ENCODE measurements around the gene ULBP2.
"Not testable (repeated sequence)": the region's sequence is repeated elsewhere in the genome, so short reads cannot be mapped to it uniquely, and the experiment has no call there.

ULBP2 gene

GRCh38 chr6:149925974-149926777 lies 15.6 kb upstream of the ULBP2 start:
- H3K27ac ChIP-seq (ENCODE audit: low read depth, low read length) = no peak overlapping the region
- no peaks in the 10 kb centered on the region for H3K9me3 ChIP-seq (ENCODE audit: control insufficient read depth in 5 of 5, low read length in 5 of 5)
- H3K27me3 ChIP-seq (ENCODE audit: control insufficient read depth in 5 of 5, insufficient read depth in 4 of 5, low read length in 5 of 5) = peaks cover 4 to 20% (median 7%) of the 10 kb centered on the region in 5 donors
- peak overlapping the region in 4 of 5 donors; percentile 56 to 77 (median 64) for H3K9ac ChIP-seq (ENCODE audit: low read length in 5 of 5)
- no peaks in the 10 kb centered on the region for H3K36me3 ChIP-seq (ENCODE audit: control insufficient read depth in 5 of 5, insufficient read depth in 5 of 5, low read length in 5 of 5)
- peak overlapping the region; percentile 67 to 85 (median 70) for H3K4me3 ChIP-seq (ENCODE audit: low read depth in 1 of 5, low read length in 5 of 5)
- peaks cover 4 to 35% (median 29%) of the 10 kb centered on the region in 5 donors for H3K4me1 ChIP-seq (ENCODE audit: control insufficient read depth in 5 of 5, insufficient read depth in 5 of 5, low read length in 5 of 5)

- Histone ChIP-seq H3K27me3 (ENCODE audit: control insufficient read depth in 5 of 5, insufficient read depth in 4 of 5, low read length in 5 of 5) (peaks cover 6 to 20% (median 10%) of the 10 kb centered on the region in 5 donors), H3K4me1 (ENCODE audit: control insufficient read depth in 5 of 5, insufficient read depth in 5 of 5, low read length in 5 of 5) (peaks cover 4 to 35% (median 29%) of the 10 kb centered on the region in 5 donors)
- H3K9me3 ChIP-seq (ENCODE audit: control insufficient read depth in 5 of 5, low read length in 5 of 5); H3K9ac ChIP-seq (ENCODE audit: low read length in 5 of 5); H3K36me3 ChIP-seq (ENCODE audit: control insufficient read depth in 5 of 5, insufficient read depth in 5 of 5, low read length in 5 of 5); H3K4me3 ChIP-seq (ENCODE audit: low read depth in 1 of 5, low read length in 5 of 5); H3K27ac ChIP-seq (ENCODE audit: low read depth, low read length): not testable (repeated sequence)
These were observed 14.8 kb upstream of the ULBP2 start for GRCh38 chr6:149927025-149927424.

- Histone ChIP-seq H3K9me3 (ENCODE audit: control insufficient read depth in 5 of 5, low read length in 5 of 5) (no peaks in the 10 kb centered on the region), H3K36me3 (ENCODE audit: control insufficient read depth in 5 of 5, insufficient read depth in 5 of 5, low read length in 5 of 5) (no peaks in the 10 kb centered on the region), H3K27ac (ENCODE audit: low read depth, low read length) (no peak overlapping the region), H3K4me1 (ENCODE audit: control insufficient read depth in 5 of 5, insufficient read depth in 5 of 5, low read length in 5 of 5) (peaks cover 4 to 19% (median 15%) of the 10 kb centered on the region in 5 donors), H3K27me3 (ENCODE audit: control insufficient read depth in 5 of 5, insufficient read depth in 4 of 5, low read length in 5 of 5) (peaks cover 11 to 20% (median 12%) of the 10 kb centered on the region in 5 donors), H3K4me3 (ENCODE audit: low read depth in 1 of 5, low read length in 5 of 5) (no peak overlapping the region), H3K9ac (ENCODE audit: low read length in 5 of 5) (no peak overlapping the region)
These were observed 12.4 kb upstream of the ULBP2 start for GRCh38 chr6:149929422-149929821.

- H3K36me3 ChIP-seq (ENCODE audit: control insufficient read depth in 5 of 5, insufficient read depth in 5 of 5, low read length in 5 of 5) = no peaks in the 10 kb centered on the region
- peaks cover 27 to 40% (median 31%) of the 10 kb centered on the region in 5 donors for H3K27me3 ChIP-seq (ENCODE audit: control insufficient read depth in 5 of 5, insufficient read depth in 4 of 5, low read length in 5 of 5)
- H3K9ac ChIP-seq (ENCODE audit: low read length in 5 of 5) = no peak overlapping the region
- no peaks in the 10 kb centered on the region for H3K9me3 ChIP-seq (ENCODE audit: control insufficient read depth in 5 of 5, low read length in 5 of 5)
- H3K27ac ChIP-seq (ENCODE audit: low read depth, low read length) = no peak overlapping the region
- no peak overlapping the region for H3K4me3 ChIP-seq (ENCODE audit: low read depth in 1 of 5, low read length in 5 of 5)
- H3K4me1 ChIP-seq (ENCODE audit: control insufficient read depth in 5 of 5, insufficient read depth in 5 of 5, low read length in 5 of 5) = peaks cover 0 to under 1% (median 0%) of the 10 kb centered on the region in 5 donors
These were observed 10.3 kb upstream of the ULBP2 start for GRCh38 chr6:149931501-149931900.

GRCh38 chr6:149933036-149933435 lies 8.8 kb upstream of the ULBP2 start:
- Histone ChIP-seq H3K4me1 (ENCODE audit: control insufficient read depth in 5 of 5, insufficient read depth in 5 of 5, low read length in 5 of 5) (peaks cover 0 to under 1% (median 0%) of the 10 kb centered on the region in 5 donors), H3K36me3 (ENCODE audit: control insufficient read depth in 5 of 5, insufficient read depth in 5 of 5, low read length in 5 of 5) (no peaks in the 10 kb centered on the region), H3K9ac (ENCODE audit: low read length in 5 of 5) (no peak overlapping the region), H3K4me3 (ENCODE audit: low read depth in 1 of 5, low read length in 5 of 5) (no peak overlapping the region), H3K9me3 (ENCODE audit: control insufficient read depth in 5 of 5, low read length in 5 of 5) (no peaks in the 10 kb centered on the region), H3K27ac (ENCODE audit: low read depth, low read length) (no peak overlapping the region), H3K27me3 (ENCODE audit: control insufficient read depth in 5 of 5, insufficient read depth in 4 of 5, low read length in 5 of 5) (peaks cover 35 to 53% (median 40%) of the 10 kb centered on the region in 5 donors)

- Histone ChIP-seq H3K9me3 (ENCODE audit: control insufficient read depth in 5 of 5, low read length in 5 of 5) (no peaks in the 10 kb centered on the region), H3K27ac (ENCODE audit: low read depth, low read length) (no peak overlapping the region), H3K4me1 (ENCODE audit: control insufficient read depth in 5 of 5, insufficient read depth in 5 of 5, low read length in 5 of 5) (peaks cover 0 to 5% (median 4%) of the 10 kb centered on the region in 5 donors), H3K4me3 (ENCODE audit: low read depth in 1 of 5, low read length in 5 of 5) (no peak overlapping the region), H3K27me3 (ENCODE audit: control insufficient read depth in 5 of 5, insufficient read depth in 4 of 5, low read length in 5 of 5) (peaks cover 37 to 57% (median 44%) of the 10 kb centered on the region in 5 donors), H3K36me3 (ENCODE audit: control insufficient read depth in 5 of 5, insufficient read depth in 5 of 5, low read length in 5 of 5) (no peaks in the 10 kb centered on the region), H3K9ac (ENCODE audit: low read length in 5 of 5) (no peak overlapping the region)
These were observed 8.4 kb upstream of the ULBP2 start for GRCh38 chr6:149933461-149933860.

GRCh38 chr6:149934249-149935156 lies 7.3 kb upstream of the ULBP2 start:
- H3K27me3 ChIP-seq (ENCODE audit: control insufficient read depth in 5 of 5, insufficient read depth in 4 of 5, low read length in 5 of 5) = peaks cover 44 to 60% (median 49%) of the 10 kb centered on the region in 5 donors
- peaks cover 0 to 12% (median 10%) of the 10 kb centered on the region in 5 donors for H3K4me1 ChIP-seq (ENCODE audit: control insufficient read depth in 5 of 5, insufficient read depth in 5 of 5, low read length in 5 of 5)
- H3K9me3 ChIP-seq (ENCODE audit: control insufficient read depth in 5 of 5, low read length in 5 of 5) = no peaks in the 10 kb centered on the region
- no peak overlapping the region for H3K4me3 ChIP-seq (ENCODE audit: low read depth in 1 of 5, low read length in 5 of 5)
- H3K36me3 ChIP-seq (ENCODE audit: control insufficient read depth in 5 of 5, insufficient read depth in 5 of 5, low read length in 5 of 5) = no peaks in the 10 kb centered on the region
- no peak overlapping the region for H3K9ac ChIP-seq (ENCODE audit: low read length in 5 of 5)
- no peak overlapping the region for H3K27ac ChIP-seq (ENCODE audit: low read depth, low read length)

- no peak overlapping the region for H3K9ac ChIP-seq (ENCODE audit: low read length in 5 of 5)
- no peaks in the 10 kb centered on the region for H3K9me3 ChIP-seq (ENCODE audit: control insufficient read depth in 5 of 5, low read length in 5 of 5)
- peaks cover 51 to 64% (median 52%) of the 10 kb centered on the region in 5 donors for H3K27me3 ChIP-seq (ENCODE audit: control insufficient read depth in 5 of 5, insufficient read depth in 4 of 5, low read length in 5 of 5)
- H3K4me1 ChIP-seq (ENCODE audit: control insufficient read depth in 5 of 5, insufficient read depth in 5 of 5, low read length in 5 of 5) = peaks cover 0 to 12% (median 10%) of the 10 kb centered on the region in 5 donors
- H3K27ac ChIP-seq (ENCODE audit: low read depth, low read length) = no peak overlapping the region
- no peak overlapping the region for H3K4me3 ChIP-seq (ENCODE audit: low read depth in 1 of 5, low read length in 5 of 5)
- H3K36me3 ChIP-seq (ENCODE audit: control insufficient read depth in 5 of 5, insufficient read depth in 5 of 5, low read length in 5 of 5) = no peaks in the 10 kb centered on the region
These were observed 6.6 kb upstream of the ULBP2 start for GRCh38 chr6:149935246-149935645.

- Histone ChIP-seq H3K9ac (ENCODE audit: low read length in 5 of 5) (no peak overlapping the region), H3K4me3 (ENCODE audit: low read depth in 1 of 5, low read length in 5 of 5) (no peak overlapping the region), H3K36me3 (ENCODE audit: control insufficient read depth in 5 of 5, insufficient read depth in 5 of 5, low read length in 5 of 5) (no peaks in the 10 kb centered on the region), H3K4me1 (ENCODE audit: control insufficient read depth in 5 of 5, insufficient read depth in 5 of 5, low read length in 5 of 5) (peaks cover 0 to 12% (median 10%) of the 10 kb centered on the region in 5 donors), H3K27ac (ENCODE audit: low read depth, low read length) (no peak overlapping the region), H3K9me3 (ENCODE audit: control insufficient read depth in 5 of 5, low read length in 5 of 5) (no peaks in the 10 kb centered on the region), H3K27me3 (ENCODE audit: control insufficient read depth in 5 of 5, insufficient read depth in 4 of 5, low read length in 5 of 5) (peaks cover 54 to 67% (median 56%) of the 10 kb centered on the region in 5 donors)
These were observed 6.1 kb upstream of the ULBP2 start for GRCh38 chr6:149935668-149936067.
